Breast epithelium (tissue), 3 donors: ENCODE data around the gene ACTR10.

Source experiments
- CTCF ChIP-seq, 3 donors: fragments of 450-650 bp; IDR thresholded peaks; one replicate each; pipeline ENCODE4 v1.5.1; 2016 to 2017; ENCODE audit warnings: antibody characterized with exemption in 3 of 3, mild to moderate bottlenecking in 3 of 3, moderate library complexity in 3 of 3
- POLR2AphosphoS5 ChIP-seq, 3 donors: sonication (generic); formaldehyde crosslinking; IDR thresholded peaks; one replicate each; pipeline ENCODE4 v1.6.1; 2017; ENCODE audit warnings: antibody characterized with exemption in 3 of 3

GRCh38 chr14:58249611-58250010 lies 49.7 kb downstream of the ACTR10 start:
- no peak for TF ChIP-seq CTCF (IDR thresholded peaks at IDR 0.05)
- no peak for TF ChIP-seq POLR2AphosphoS5 (IDR thresholded peaks at IDR 0.05)
